ENCODE data around the gene SLC16A14. TPM values are rescaled to one million over a fixed set of nuclear protein-coding genes. Genes with fewer than 3 reads are reported as not detected.

The SLC16A14 gene
- total RNA-seq, 2 donors from 2014 or later, result 0.58 TPM; not detected in 1

DNA sequence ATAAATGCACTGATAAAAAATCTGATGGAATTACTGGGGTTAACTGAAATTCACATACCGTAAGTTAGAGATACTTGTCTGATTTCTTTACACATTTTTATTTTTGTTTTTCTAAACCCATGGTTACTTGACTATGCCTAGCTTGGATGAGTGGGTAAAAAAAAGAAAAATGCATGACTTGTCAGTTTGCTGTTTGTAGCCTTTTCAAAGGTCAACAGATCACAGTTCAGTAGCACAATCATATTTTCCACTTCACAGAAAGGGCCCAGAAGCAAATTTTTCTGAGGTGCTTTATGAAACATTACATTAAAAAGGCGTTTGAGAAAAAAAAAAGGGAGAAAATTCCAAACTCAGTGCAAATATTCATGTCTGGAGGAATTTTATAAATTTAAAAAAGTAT is 16.4 kb downstream of the SLC16A14 start:
- Mint-ChIP-seq H3K36me3 (no peaks in the 10 kb centered on the region), H3K27ac (no peak overlapping the region), H3K9me3 (no peaks in the 10 kb centered on the region)
- DNase-seq (ENCODE audit: low spot score in 2 of 2) (no peak), ATAC-seq (peak in 1 of 2 donors; percentile 51)

- Mint-ChIP-seq H3K27ac (no peak overlapping the region), H3K36me3 (no peaks in the 10 kb centered on the region), H3K9me3 (no peaks in the 10 kb centered on the region)
- no peak for ATAC-seq
- no peak for DNase-seq (ENCODE audit: low spot score in 2 of 2)
These were observed 18.6 kb downstream of the SLC16A14 start for GRCh38 chr2:230050136-230050535.

- ATAC-seq (peak in 1 of 2 donors; percentile 46), DNase-seq (ENCODE audit: low spot score in 2 of 2) (no peak)
- Mint-ChIP-seq H3K27ac (no peak overlapping the region), H3K36me3 (no peaks in the 10 kb centered on the region), H3K9me3 (no peaks in the 10 kb centered on the region)
These were observed 20.6 kb downstream of the SLC16A14 start for GRCh38 chr2:230048010-230048671.

DNA sequence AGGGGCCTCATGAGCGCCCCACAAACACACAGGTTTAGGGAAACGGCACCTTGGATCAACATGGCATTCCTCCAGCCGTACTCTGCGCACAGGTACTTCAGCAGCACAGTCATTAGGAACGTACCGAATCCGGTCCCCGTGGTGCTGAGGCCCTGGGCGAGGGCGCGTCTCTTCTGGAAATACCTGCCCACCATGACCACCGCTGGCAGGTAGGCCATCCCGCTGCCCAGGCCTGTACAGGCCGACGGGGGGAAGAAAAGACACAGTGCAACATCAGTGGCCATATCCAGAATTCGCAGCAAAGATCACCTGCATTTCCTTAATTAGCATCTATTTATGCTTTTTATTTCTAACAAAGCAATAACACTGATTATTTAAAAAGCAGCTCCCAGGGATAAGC is 22.2 kb downstream of the SLC16A14 start:
- no peak for ATAC-seq
- Mint-ChIP-seq H3K36me3 (no peaks in the 10 kb centered on the region), H3K27ac (no peak overlapping the region), H3K9me3 (no peaks in the 10 kb centered on the region)
- no peak for DNase-seq (ENCODE audit: low spot score in 2 of 2)

DNA sequence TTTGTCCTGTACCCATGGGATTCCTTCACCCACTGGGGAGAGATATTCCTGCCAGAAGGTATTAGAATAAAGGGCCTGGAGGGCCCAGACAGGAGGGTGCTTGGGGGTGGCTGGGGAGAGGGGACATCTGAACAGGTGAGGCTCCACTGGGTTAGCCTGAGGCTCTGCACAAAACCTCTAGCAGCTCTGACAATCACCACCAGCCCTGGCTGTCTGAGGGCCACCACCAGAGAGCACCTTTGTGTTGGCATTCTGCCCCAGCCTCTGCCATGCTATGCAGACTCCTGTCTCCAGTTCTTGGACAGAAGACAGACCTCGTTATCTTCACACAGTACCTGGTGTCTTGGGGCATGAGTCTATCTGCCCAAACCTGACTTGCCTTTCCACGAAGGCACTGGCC is 25.3 kb downstream of the SLC16A14 start:
- Mint-ChIP-seq H3K27ac (no peak overlapping the region), H3K9me3 (no peaks in the 10 kb centered on the region), H3K36me3 (no peaks in the 10 kb centered on the region)
- DNase-seq (ENCODE audit: low spot score in 2 of 2), result no peak
- no peak for ATAC-seq

DNA sequence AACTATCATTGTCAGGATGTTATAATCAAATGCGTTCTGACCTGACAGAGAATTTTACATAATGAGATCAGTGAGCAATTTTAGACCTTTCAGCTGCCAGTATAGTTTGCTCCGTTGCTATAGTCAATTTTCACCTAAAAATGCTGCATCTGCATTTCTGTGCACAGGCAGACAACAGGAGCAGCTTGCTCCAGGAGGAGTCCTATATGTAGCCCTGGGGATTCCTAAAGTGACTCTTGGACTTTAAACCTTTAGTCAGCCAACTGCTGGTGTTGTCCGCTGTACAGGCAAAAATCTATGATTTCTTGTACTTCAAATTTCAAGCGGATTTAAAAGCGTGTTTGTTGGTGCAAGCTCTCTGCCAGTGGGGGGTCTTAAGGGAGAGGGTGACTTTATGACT is 25.7 kb downstream of the SLC16A14 start:
- DNase-seq (ENCODE audit: low spot score in 2 of 2) (no peak), ATAC-seq (no peak)
- H3K36me3 Mint-ChIP-seq, result no peaks in the 10 kb centered on the region
- H3K9me3 Mint-ChIP-seq, result no peaks in the 10 kb centered on the region
- no peak overlapping the region for H3K27ac Mint-ChIP-seq

- Mint-ChIP-seq H3K9me3 (no peaks in the 10 kb centered on the region), H3K27ac (no peak overlapping the region), H3K36me3 (no peaks in the 10 kb centered on the region)
- DNase-seq (ENCODE audit: low spot score in 2 of 2), result no peak
- no peak for ATAC-seq
These were observed 26.5 kb downstream of the SLC16A14 start for GRCh38 chr2:230042195-230042594.

- ATAC-seq (no peak), DNase-seq (ENCODE audit: low spot score in 2 of 2) (no peak)
- H3K9me3 Mint-ChIP-seq, result no peaks in the 10 kb centered on the region
- no peak overlapping the region for H3K27ac Mint-ChIP-seq
- H3K36me3 Mint-ChIP-seq, result no peaks in the 10 kb centered on the region
These were observed 45.4 kb downstream of the SLC16A14 start for GRCh38 chr2:230023313-230023712.

DNA sequence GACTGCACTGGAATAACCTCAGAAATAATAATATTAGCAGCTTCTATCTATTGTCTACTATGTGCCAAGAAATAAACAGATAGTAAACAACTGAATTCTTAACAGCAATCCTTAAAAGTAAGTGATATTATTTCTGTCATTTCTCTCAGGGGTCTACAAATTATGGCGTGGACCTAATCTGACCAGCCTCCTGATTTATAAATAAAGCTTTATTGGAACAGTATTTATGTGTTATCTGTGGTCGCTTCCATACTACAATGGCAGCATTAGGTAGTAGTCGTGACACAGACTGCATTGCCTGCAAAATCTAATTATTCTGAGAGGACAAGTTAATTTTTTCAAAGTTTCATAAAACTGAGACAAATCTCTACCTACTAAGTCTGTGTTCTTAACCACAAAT is 49.0 kb downstream of the SLC16A14 start:
- Mint-ChIP-seq H3K9me3 (no peaks in the 10 kb centered on the region), H3K36me3 (no peaks in the 10 kb centered on the region), H3K27ac (no peak overlapping the region)
- ATAC-seq (no peak), DNase-seq (ENCODE audit: low spot score in 2 of 2) (no peak)

DNA sequence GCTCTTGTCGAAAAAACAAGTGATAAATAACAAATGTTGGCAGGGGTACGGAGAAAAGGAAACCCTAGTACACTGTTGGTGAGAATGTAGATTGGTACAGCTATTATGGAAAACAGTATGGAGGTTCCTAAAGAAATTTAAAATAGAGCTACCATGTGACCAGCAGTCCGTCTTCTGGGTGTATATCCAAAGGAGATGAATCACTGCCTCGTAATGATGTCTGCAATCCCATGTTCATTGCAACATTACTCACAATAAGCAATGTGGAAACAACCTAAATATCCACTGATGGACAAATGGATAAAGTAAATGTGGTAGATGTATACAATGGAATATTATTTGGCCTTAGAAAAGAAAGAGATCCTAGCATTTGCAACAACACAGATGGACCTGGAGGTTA is 50.6 kb downstream of the SLC16A14 start:
- H3K36me3 Mint-ChIP-seq, result no peaks in the 10 kb centered on the region
- DNase-seq (ENCODE audit: low spot score in 2 of 2) (no peak), ATAC-seq (no peak)
- H3K9me3 Mint-ChIP-seq, result no peaks in the 10 kb centered on the region
- no peak overlapping the region for H3K27ac Mint-ChIP-seq

- ATAC-seq, result no peak
- no peak for DNase-seq (ENCODE audit: low spot score in 2 of 2)
- Mint-ChIP-seq H3K36me3 (no peaks in the 10 kb centered on the region), H3K9me3 (no peaks in the 10 kb centered on the region), H3K27ac (no peak overlapping the region)
These were observed 51.9 kb downstream of the SLC16A14 start for GRCh38 chr2:230016844-230017243.

- no peak overlapping the region for H3K27ac Mint-ChIP-seq
- no peak for ATAC-seq
- DNase-seq (ENCODE audit: low spot score in 2 of 2), result no peak
- H3K9me3 Mint-ChIP-seq, result no peaks in the 10 kb centered on the region
- H3K36me3 Mint-ChIP-seq, result no peaks in the 10 kb centered on the region
These were observed 56.3 kb downstream of the SLC16A14 start for GRCh38 chr2:230012267-230012884.

DNA sequence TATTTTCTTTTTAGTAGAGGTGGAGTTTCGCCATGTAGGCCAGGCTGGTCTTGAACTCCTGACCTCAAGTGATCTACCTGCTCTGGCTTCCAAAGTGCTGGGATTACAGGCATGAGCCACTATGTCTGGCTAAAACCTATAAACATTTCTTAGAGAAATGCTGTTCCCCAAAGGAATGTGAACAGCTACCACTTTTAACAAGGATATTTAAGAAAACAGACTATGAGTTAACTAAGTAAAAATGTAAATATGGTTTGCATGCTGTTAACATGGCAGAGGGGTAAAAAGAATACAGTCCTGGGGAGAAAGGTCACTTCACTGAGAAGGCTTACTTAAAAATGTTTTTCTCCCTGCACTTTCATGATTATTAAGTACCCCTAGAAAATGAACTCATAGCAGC is 57.1 kb downstream of the SLC16A14 start:
- H3K36me3 Mint-ChIP-seq, result no peaks in the 10 kb centered on the region
- ATAC-seq (no peak), DNase-seq (ENCODE audit: low spot score in 2 of 2) (no peak)
- no peak overlapping the region for H3K27ac Mint-ChIP-seq
- H3K9me3 Mint-ChIP-seq, result no peaks in the 10 kb centered on the region

DNA sequence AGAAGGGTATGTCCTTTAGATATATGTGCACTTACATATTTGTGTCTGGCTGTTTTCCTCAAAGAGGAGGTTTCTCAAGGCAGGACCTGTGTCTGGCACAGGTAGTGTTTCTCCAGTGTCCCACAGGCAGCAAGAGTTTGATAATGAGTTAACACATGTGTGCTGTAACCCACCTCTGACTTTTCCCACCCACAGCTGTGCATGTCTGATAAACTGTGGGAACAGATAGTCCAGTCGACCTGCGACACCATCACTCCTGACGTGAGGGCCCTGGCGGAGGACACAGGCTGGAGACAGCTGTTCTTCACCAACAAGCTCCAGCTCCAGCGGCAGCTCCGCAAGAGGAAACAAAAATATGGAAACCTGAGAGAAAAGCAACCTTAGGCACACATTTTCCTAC is 58.2 kb downstream of the SLC16A14 start:
- no peak for ATAC-seq
- no peak overlapping the region for H3K27ac Mint-ChIP-seq
- H3K36me3 Mint-ChIP-seq, result no peaks in the 10 kb centered on the region
- DNase-seq (ENCODE audit: low spot score in 2 of 2), result no peak
- no peaks in the 10 kb centered on the region for H3K9me3 Mint-ChIP-seq

DNA sequence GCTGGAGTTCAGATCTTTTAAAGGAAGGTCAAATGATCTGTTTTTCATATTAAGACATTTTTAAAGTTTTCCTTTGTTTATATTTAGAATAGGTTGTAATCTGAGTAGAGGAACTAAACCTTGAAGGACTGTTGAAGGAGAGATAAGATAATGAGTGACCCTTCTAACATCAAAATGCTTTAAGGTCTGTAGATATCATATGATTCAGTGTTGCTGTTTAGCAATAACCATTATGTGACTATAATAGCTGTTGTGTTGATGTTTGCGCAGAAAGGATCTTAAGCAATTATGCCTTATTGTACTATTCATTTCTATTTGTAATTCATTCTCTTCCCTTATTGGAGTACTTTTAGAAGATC is 60.0 kb downstream of the SLC16A14 start:
- H3K27ac Mint-ChIP-seq, result no peak overlapping the region
- no peak for DNase-seq (ENCODE audit: low spot score in 2 of 2)

DNA sequence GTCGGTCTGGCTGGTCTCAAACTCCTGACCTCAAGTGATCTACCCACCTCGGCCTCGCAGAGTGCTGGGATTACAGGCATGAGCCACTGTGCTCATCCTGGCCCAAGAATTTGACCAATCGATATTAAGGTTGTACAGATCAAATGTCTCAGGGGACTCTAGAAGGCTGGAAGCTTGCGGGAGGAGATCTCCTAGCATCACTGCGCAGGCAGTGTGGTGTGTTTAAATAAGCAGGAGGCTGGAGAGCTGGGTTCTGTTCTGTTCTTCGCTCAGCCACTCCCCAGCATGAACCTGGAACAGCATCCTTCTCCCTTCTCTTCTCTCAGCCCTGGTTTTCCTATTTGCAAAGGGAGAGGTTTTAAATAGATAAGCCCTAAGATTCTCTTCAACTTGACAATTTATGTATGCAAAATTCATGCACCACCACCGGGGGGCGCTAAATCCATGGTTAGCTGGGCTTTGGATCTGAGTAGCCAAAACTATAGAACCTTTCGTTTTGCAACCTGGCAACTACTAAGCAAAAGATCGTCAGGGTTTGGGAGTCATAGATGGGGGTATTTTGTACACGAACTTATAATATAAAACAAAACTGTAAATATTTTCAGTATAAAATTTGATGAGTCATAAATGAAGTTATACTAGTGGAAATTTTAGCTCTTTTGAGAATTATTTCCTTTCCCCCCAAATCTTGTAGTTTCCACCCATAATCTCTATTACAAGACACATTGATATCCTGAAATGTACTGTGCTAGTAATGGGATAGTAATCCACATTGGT is 60.6 kb downstream of the SLC16A14 start:
- no peaks in the 10 kb centered on the region for H3K36me3 Mint-ChIP-seq
- peak; percentile 63 to 70 for ATAC-seq

More for the DNA sequence above, 60.0 kb downstream of the SLC16A14 start:
- Mint-ChIP-seq H3K36me3 (no peaks in the 10 kb centered on the region), H3K9me3 (no peaks in the 10 kb centered on the region)
- no peak for ATAC-seq

GRCh38 chr2:230000118-230000841 is 68.4 kb downstream of the SLC16A14 start:
- DNase-seq (ENCODE audit: low spot score in 2 of 2), result peak in 1 of 2 donors; percentile 14
- Mint-ChIP-seq H3K27ac (no peak overlapping the region), H3K9me3 (no peaks in the 10 kb centered on the region), H3K36me3 (no peaks in the 10 kb centered on the region)
- peak; percentile 50 to 96 for ATAC-seq

More for the DNA sequence above, 60.6 kb downstream of the SLC16A14 start:
- no peaks in the 10 kb centered on the region for H3K9me3 Mint-ChIP-seq
- H3K27ac Mint-ChIP-seq, result no peak overlapping the region
- DNase-seq (ENCODE audit: low spot score in 2 of 2), result peak in 1 of 2 donors; percentile 89

Measured in activated naive CD4-positive, alpha-beta T cell treated with anti-CD3 and anti-CD28 coated beads, Interleukin-2, amount 50 U/mL, for 72 hours (primary cell).